ENCODE measurements around the gene PGAP3.

The PGAP3 gene

DNA sequence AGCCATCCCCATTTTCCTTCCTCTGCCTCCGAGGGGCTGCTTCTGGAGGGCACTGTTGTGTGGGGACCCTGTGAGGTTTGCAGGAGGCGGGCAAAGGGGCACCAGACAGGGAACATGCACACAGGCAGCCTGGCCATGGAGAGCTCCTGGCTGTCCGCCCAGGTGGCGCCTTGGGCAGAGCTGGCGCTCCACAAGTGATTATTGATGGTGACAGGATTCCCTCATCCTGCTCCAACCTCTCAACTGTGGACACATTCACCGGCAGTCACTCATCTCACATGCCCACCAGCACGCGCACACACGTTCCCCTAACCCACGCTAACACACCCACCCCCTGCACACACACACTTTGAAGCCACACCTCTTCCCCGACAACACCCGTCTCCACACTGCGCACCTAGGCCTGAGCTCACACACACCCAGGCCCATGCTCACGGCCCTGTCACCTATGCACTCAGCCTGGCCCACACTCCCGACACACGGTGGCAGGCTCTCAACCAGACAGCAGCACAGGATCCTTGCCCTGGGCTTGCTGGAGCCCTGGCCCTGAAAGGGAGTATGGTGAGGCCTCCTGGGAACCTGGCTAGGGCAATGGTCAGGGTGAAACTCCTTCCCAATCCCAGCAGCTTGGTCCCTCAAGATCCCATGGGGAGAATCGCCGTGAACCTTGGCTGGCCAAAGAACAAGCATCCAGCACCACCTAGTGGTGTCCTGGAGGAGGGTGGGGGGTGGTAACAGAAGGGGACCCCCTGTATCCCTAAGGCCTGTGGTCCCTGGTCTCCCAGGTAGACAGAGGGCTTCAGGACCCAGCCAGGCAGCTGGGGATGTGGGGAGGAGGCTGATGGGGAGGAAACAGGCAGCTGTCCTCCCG, 16.0 kb downstream of the PGAP3 start:
- peak; percentile 41 for DNase-seq (ENCODE audit: low spot score)

DNA sequence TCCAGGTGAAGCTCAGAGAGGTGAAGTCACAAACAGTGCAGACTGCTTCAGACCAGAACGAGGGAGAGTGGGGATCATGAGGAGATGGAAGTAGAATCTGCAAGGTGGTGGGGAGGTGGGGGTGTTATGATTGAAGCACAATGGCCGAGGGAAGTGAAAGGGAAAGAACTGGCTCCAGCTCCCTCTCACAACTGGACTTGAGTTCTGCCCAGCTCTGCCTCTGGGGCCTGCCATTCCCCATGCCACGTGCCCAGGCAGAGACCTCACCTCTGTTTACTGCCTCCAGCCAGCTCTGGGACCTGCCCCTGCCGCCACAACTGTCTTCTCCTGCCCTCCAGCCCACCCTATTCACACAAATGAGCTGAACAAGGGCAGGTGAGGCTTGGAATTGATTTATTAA, 17.1 kb downstream of the PGAP3 start:
- no peak for DNase-seq (ENCODE audit: low spot score)

DNA sequence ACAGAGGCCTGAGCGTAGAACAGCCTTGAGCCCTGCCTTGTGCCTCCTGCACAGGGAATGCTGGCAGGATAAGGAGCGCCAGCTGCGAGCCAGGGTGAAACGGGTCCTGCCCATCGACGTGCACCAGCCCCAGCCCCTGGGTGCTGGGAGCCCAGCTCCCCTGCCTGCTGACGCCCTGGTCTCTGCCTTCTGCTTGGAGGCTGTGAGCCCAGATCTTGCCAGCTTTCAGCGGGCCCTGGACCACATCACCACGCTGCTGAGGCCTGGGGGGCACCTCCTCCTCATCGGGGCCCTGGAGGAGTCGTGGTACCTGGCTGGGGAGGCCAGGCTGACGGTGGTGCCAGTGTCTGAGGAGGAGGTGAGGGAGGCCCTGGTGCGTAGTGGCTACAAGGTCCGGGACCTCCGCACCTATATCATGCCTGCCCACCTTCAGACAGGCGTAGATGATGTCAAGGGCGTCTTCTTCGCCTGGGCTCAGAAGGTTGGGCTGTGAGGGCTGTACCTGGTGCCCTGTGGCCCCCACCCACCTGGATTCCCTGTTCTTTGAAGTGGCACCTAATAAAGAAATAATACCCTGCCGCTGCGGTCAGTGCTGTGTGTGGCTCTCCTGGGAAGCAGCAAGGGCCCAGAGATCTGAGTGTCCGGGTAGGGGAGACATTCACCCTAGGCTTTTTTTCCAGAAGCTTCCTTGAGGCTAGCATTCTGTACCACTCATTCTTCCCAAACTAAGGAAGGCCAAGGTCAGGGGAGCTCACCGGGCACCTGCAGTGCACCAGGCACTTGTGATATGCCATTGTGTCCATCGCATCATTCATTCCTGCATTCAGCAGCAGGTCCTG, 17.7 kb downstream of the PGAP3 start:
- DNase-seq (ENCODE audit: low spot score) = no peak

DNA sequence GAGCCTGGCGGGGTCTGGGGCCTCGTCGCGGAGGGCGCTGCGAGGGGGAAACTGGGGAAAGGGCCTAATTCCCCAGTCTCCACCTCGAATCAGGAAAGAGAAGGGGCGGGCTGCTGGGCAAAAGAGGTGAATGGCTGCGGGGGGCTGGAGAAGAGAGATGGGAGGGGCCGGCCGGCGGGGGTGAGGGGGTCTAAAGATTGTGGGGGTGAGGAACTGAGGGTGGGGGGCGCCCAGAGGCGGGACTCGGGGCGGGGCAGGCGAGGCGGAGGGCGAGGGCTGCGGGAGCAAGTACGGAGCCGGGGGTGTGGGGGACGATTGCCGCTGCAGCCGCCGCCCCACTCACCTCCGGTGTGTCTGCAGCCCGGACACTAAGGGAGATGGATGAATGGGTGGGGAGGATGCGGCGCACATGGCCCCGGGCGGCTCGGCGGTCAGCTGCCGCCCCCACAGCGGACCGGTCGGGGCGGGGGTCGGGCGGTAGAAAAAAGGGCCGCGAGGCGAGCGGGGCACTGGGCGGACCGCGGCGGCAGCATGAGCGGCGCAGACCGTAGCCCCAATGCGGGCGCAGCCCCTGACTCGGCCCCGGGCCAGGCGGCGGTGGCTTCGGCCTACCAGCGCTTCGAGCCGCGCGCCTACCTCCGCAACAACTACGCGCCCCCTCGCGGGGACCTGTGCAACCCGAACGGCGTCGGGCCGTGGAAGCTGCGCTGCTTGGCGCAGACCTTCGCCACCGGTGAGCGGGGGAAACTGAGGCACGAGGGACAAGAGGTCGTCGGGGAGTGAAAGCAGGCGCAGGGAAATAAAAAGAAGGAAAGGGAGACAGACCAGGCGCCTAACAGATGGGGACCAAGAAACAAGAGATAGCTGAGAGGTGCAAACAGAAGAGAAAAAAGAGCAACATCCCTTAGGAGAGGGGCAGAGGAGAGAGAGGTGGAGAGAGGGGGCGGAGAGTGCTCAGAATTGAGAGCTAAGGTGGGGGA, 19.6 kb downstream of the PGAP3 start, which contains the start of gene PNMT:
Gene PNMT, plus strand, starts transcription at position 509 of the 980 bp plus-strand sequence. Its CDS starts 23 bp downstream, at position 532.
- DNase-seq (ENCODE audit: low spot score) = peak; percentile 53

DNA sequence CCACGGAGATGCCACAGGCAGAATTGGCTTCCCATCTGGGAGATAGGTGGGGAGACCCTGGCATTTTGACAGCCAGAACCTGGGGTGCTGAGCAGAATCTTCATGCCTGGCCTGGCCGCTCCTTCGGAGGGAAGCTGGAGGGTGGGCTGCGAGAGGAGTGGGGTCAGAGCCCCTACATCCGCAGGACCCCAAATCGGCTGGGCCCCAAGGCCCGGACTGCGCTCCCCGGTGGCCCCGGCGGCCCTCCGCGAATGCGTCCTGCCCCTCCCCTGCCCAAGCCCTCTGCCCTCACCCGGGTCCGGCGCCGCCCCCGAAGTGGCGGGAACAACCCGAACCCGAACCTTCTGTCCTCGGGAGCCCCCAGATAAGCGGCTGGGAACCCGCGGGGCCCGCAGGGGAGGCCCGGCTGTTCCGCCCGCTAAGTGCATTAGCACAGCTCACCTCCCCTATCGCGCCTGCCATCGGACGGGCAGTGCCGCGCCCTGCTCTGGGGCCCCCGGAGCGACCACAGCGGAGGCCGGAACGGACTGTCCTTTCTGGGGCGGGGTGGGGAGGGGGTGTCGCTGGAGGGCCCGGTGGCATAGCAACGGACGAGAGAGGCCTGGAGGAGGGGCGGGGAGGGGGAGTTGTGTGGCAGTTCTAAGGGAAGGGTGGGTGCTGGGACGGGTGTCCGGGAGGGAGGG, 20.5 kb downstream of the PGAP3 start:
- no peak for DNase-seq (ENCODE audit: low spot score)

DNA sequence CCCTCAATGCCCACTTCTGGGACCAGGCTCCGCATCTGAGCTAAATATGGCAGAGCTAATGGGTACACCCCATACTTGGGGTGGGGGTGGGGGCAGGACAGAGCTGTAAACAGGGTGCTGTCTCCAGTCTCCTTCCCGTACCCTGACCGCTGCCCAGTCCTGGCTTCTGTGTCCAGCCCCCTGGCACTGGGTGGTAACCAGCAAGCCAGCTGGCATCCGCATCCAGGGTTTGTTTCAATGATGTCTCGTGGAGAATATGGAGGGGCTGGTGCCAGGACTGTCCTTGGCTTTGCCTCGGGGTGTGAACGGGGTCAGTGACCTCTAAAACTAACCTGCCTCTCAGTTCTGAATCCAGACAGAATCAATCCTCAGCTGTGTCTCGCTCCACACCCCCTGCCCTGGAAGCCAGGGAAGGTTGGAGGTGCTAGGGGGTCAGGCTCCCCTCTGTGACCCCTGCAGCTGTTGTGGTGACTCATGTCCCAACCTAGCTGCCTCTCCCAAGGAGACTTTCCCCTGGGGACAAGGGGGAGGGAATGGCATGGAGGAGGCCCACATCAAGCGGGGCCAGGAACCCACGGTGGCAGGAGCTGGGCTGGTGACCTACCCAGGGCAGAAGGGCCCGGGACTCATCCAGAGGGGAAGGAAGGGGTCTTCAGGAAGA, 21.1 kb downstream of the PGAP3 start:
- DNase-seq (ENCODE audit: low spot score) = no peak

DNA sequence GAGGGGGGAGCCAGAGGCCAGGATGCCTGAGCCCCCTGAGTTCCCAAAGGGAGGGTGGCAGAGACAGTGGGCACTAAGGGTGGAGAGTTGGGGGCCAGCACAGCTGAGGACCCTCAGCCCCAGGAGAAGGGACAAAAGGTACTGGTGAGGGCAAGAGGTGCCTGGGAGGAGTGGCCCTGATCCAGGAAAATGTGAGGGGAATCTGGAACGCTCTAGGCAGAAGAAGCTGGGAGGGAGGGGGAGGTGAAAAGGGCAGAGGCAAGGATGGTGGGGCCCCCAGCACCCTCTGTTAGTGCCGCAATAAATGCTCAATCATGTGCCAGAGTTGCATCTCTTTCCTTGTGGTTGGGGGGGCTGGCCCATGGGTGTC, 21.6 kb downstream of the PGAP3 start:
- no peak for DNase-seq (ENCODE audit: low spot score)

DNA sequence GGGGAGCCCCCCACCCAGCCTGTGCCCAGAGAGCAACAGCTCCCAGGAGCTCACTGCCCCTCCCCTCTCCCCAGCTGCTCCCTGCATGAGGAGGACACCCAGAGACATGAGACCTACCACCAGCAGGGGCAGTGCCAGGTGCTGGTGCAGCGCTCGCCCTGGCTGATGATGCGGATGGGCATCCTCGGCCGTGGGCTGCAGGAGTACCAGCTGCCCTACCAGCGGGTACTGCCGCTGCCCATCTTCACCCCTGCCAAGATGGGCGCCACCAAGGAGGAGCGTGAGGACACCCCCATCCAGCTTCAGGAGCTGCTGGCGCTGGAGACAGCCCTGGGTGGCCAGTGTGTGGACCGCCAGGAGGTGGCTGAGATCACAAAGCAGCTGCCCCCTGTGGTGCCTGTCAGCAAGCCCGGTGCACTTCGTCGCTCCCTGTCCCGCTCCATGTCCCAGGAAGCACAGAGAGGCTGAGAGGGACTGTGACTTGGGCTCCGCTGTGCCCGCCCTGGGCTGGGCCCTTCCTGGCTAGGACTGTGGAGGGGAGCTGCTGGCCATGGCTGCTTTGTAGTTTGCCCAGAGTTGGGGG, 22.1 kb downstream of the PGAP3 start:
- no peak for DNase-seq (ENCODE audit: low spot score)

DNA sequence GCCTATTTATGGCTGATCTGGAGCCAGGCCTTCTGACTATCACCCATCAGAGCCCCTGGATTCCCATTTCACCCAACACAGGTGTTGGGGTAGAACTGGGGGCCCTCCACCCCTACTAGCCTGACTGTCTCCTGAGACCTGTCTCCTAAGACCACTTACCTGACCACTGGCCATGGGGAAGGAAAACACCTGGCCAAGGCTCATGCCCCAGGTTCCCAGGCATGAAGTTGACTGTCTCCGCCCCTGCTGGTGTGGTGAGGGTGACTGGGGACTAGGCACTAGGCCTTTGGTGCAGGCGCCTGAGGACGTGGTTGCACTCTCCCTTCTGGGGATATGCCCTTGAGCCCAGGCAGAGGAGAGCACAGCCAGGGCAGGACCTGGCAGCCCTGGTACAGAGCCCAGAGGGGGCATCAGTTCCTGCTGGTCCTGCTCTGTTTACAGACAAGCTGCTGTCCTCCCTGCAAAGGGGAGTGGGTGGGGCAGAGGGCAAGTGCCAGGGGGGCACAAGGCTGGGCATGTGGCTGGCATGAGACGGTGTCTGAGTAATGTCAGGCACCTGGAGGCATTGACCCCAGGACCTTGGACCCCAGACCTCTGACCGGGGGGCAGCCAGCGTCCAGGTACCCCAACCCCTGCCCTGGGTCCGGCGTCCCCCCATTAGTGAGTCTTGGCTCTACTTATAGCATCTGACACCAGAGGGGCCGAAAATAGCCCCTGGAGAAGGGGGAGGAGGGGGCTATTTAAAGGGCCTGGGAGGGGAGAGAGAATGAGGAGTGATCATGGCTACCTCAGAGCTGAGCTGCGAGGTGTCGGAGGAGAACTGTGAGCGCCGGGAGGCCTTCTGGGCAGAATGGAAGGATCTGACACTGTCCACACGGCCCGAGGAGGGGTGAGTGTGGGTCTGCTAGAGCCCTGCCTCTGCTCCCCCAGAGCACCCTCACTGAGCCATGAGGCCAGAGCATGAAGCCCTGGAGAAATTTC, 23.0 kb downstream of the PGAP3 start, which contains the start of gene TCAP:
Gene TCAP, plus strand, starts transcription at position 769 of the 981 bp plus-strand sequence. Its CDS starts 11 bp downstream, at position 780.
- DNase-seq (ENCODE audit: low spot score) = no peak

DNA sequence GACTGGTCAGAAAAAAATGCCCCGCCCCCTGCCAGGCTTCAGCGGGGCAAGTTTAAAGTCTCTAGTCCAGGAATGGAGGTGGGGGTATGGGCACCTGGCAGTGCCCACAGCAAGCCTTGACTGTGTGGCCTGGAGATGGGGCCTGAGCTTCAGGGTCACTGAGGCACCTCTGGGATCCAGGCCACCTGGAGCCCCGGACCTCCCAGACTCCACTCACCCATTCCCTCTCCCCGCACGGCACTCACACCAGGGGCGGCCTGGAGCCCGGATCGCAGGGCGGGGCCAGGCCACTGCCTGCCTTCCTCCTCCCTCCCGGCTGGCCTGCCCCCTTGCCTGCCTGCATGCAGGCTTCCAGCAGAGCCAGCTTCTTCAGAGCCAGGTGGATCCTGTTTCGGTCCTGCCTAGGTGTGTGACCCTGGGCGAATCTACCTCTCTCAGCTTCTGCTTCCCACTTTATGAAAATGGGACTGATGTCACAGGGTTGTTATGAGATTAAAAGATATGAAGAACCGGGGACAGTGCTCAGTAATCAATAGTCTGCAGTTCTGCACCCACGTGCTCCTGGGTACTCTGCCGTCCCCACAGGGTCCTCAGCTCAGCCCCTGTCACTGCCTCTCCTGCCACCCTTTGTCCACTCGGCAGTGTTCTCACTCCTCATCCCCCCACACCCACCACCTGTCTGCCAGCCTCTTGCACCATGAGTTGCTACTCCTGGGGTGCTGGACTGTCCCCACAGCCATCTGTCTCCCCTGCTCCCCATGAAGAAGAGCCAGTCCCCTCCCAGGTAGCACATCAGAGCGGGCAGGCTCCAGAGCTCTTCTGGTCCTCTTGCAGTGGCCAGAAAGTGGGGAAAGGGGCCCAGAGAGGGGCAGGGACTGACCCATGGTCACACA, 23.9 kb downstream of the PGAP3 start:
- DNase-seq (ENCODE audit: low spot score) = peak; percentile 52

DNA sequence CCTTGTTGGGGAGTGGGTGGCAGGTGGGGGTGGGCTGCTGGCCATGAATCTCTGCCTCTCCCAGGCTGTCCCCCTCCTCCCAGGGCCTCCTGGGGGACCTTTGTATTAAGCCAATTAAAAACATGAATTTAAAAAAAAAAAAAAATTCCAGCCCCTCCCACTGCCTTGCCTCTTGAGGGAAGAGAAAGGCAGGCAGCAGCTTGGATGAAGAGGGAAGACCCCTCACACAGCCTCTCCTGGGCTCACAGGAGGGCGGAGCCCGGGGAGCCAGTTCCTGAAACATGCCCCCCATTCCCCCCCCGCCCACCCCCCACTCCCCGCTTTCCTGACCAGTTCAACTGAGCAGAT, 24.5 kb downstream of the PGAP3 start:
- no peak for DNase-seq (ENCODE audit: low spot score)

DNA sequence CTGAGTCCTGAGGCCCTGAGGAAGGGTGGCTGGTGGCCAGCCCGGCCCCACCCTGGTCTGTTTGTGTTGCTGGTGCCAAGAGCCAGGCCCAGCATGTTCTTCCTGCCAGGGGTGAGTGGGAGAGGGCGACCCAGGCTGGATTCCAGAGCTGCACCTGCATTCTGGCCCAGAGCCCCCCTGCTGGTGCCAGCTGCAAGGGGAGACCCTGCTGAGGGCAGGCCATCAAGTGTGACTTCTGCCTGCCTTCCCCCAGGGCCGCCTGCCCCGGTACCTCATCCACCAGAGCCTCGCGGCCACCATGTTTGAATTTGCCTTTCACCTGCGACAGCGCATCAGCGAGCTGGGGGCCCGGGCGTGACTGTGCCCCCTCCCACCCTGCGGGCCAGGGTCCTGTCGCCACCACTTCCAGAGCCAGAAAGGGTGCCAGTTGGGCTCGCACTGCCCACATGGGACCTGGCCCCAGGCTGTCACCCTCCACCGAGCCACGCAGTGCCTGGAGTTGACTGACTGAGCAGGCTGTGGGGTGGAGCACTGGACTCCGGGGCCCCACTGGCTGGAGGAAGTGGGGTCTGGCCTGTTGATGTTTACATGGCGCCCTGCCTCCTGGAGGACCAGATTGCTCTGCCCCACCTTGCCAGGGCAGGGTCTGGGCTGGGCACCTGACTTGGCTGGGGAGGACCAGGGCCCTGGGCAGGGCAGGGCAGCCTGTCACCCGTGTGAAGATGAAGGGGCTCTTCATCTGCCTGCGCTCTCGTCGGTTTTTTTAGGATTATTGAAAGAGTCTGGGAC, 25.1 kb downstream of the PGAP3 start:
- no peak for DNase-seq (ENCODE audit: low spot score)

DNA sequence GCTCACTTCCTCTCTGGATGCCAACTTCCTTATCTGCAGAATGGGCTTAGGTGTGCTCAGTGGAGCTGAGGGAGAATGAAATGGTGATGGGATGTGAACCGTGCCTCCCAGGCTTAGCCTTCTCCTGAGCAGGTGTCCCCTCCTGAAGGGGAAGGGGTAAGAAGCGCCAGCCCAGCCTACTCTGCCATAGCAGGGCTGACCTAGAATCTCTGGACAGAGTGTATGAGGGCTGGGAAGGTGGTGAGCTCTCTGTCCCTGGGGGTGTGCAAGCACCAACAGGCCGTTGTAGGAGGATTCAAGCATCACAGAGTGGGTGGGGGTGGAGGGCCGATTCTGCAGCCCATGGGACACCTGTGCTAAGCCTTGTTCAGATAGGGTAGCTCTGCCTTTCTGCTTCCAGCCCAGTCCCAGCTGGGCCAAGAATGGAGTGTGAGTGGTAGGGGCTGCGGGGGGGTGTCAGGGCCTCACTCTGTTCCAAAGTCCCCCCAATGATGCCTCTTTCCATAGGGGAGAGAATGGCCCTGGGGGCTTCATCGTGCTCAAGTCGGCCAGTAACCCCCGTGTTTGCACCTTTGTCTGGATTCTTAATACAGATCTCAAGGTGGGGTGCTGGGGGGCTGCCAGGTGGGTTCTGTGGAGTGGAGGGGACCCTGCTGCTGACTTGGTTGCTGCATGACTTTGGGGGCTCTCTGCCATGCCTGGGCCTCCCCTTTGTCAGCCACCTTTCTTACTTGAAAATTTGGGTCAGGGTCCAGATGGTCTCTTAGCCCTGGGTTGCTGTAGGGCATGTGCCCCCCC, 25.9 kb downstream of the PGAP3 start:
- DNase-seq (ENCODE audit: low spot score) = no peak

DNA sequence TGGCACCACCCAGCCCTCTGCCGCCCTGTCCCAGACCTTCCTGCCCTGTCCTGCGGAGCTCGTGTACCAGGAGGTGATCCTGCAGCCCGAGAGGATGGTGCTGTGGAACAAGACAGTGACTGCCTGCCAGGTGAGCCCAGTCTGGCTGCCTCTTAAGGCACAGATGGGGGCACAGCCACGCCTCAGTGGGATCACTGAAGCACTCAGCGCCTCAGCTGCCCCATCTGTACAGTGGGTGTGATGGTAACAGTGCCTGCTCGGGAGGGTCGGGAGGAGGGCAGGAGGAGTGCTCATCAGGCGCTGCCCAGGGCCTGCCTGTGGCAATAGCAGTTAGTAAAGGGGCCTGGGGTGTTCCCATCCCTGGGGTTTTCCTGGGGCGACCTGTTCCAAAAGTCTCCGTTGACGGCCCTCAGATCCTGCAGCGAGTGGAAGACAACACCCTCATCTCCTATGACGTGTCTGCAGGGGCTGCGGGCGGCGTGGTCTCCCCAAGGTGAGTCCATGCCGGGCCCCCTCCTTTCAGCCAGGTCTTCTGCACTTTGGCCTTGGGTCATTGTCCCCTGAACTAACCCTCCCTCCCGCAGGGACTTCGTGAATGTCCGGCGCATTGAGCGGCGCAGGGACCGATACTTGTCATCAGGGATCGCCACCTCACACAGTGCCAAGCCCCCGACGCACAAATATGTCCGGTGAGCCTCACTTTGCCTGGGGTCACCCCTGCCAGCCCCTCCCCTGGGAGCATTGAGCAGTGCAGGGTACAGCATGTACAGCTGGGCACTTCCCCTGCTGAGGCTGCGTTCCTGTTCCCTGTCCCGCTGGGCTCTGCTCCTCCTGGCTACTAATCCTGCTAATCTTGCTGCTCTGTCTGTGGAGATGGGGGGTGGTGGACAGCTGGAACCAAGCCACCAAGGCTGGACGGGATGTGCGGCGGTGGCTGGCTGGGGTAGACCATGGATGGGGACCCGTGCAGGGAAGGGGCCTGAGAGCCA, 27.2 kb downstream of the PGAP3 start:
- DNase-seq (ENCODE audit: low spot score) = no peak

DNA sequence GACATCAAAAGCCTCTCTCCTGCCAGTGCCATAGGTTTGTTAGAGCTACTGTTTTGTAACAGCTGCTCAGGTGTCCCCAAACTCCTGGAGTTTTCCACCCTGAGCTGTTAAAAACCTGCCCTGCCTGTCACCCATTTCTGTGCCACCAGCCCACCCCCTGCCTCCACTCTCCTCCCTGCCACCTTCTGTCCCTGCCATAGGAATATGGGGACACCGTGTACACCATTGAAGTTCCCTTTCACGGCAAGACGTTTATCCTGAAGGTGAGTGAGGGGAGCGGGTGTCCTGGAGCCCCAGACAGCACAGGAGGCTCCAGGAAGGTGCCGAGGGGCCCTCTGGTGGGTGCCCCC, 27.9 kb downstream of the PGAP3 start:
- no peak for DNase-seq (ENCODE audit: low spot score)
